GM23338 (cell line): Measurements from ENCODE around the gene FARP1. TPM values are rescaled to one million over a fixed set of nuclear protein-coding genes. Genes with fewer than 3 reads are reported as not detected.

ENCODE experiments used
- CREB1 ChIP-seq: fragments of 250-450 bp; sonication (Bioruptor Pico); IDR thresholded peaks from 2 replicates; pipeline ENCODE4 v1.5.0; 2020; ENCODE audit warnings: low read depth, mild to moderate bottlenecking, moderate library complexity
- CTCF ChIP-seq, 2 experiments: fragments of 200-600 bp in 1 of 2; sonication (generic) in 1 of 2; conservative IDR thresholded peaks; 2 replicates each; pipeline versions ENCODE4 v1.5.1 to v1.6.1; 2016 to 2017; ENCODE audit warnings: antibody characterized with exemption in 2 of 2, low read depth in 2 of 2, mild to moderate bottlenecking in 2 of 2, moderate library complexity in 1 of 2
- ETS1 ChIP-seq: IDR thresholded peaks from 2 replicates; pipeline ENCODE4 v1.6.1; 2016; ENCODE audit warnings: antibody characterized with exemption
- EZH2 ChIP-seq: fragments of 200-600 bp; sonication (generic); IDR thresholded peaks from one replicate; pipeline ENCODE4 v1.8.0; 2017; ENCODE audit warnings: antibody characterized with exemption, mild to moderate bottlenecking, low read depth; ENCODE audit not compliant: unreplicated experiment
- JUNB ChIP-seq: IDR thresholded peaks from one replicate; pipeline ENCODE4 v1.6.1; 2016; ENCODE audit warnings: antibody characterized with exemption; ENCODE audit not compliant: unreplicated experiment
- POLR2AphosphoS5 ChIP-seq: IDR thresholded peaks from 2 replicates; pipeline ENCODE4 v1.6.1; 2016; ENCODE audit warnings: antibody characterized with exemption, low read depth
- ZNF331 ChIP-seq: fragments of 250-450 bp; sonication (Bioruptor Pico); IDR thresholded peaks from 2 replicates; pipeline ENCODE4 v1.5.0; 2020; ENCODE audit warnings: low read depth, mild to moderate bottlenecking, moderate library complexity
- ZNF462 ChIP-seq: fragments of 250-450 bp; sonication (Bioruptor Pico); IDR thresholded peaks from 2 replicates; pipeline ENCODE4 v1.5.0; 2020; ENCODE audit warnings: mild to moderate bottlenecking, moderate library complexity
- polyA plus RNA-seq: library from polyadenylated mRNA; unstranded; fragments of >200 nt; fragmentation: Nextera tagmentation; extraction: Ambion mirVana; gene quantifications from 2 replicates; pipeline ENCODE4 v1.2.1, GENCODE V29; 2016
- total RNA-seq: library from RNA; depleted of rRNA; stranded (reverse); fragments of >200 nt; shearing (Covaris generic); gene quantifications from 2 replicates; pipeline ENCODE4 v1.2.3, GENCODE V29; 2014

The FARP1 gene
- total and polyA plus RNA-seq, 2 experiments from 2014 or later = 53.6 to 82.5 TPM

GRCh38 chr13:98208606-98209005 is 65.7 kb downstream of the FARP1 start (continued):
- TF ChIP-seq ZNF462 (CRISPR knock-in tag) (no peak), CREB1 (CRISPR knock-in tag) (no peak), ETS1 (no peak), POLR2AphosphoS5 (no peak), JUNB (no peak), ZNF331 (CRISPR knock-in tag) (no peak), CTCF (conservative IDR thresholded peaks at IDR 0.05; ENCODE audit: low read depth in 2 of 2) (no peak), EZH2 (no peak)
